ENCODE data around the gene MYO1B. TPM values are rescaled to one million over a fixed set of nuclear protein-coding genes. Genes with fewer than 3 reads are reported as not detected.

MYO1B gene
- total and polyA plus RNA-seq, 8 donors = 28.6 to 102 (median 54.7) TPM

DNA sequence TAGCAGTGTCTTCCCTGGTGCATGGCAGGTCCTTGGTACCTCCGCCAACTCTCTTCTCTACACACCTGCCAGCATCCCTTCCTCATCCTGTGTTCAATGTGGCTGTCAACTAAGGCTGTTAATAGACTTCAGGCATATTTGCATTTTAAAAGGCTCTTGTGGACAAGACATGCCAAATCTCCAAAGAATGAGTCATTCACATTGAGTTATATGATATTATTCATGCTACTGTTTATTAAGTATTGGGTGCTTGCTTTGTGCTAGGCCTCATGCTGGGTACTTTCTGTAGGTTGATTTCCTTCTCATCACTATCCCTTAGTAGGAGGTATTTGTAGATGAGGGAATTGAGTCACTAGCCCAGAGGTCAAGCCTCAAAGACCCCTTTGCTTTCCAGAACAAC, 5.2 kb downstream of the MYO1B start:
- ATAC-seq (no peak), DNase-seq (no peak), FAIRE-seq (no peak)
- 99 to 100% methylated on average over 1 of the region's 1 CpG for WGBS, 2 donors
- no peaks in the 10 kb centered on the region for H3K36me3 ChIP-seq
- TF ChIP-seq, protein P1, sequence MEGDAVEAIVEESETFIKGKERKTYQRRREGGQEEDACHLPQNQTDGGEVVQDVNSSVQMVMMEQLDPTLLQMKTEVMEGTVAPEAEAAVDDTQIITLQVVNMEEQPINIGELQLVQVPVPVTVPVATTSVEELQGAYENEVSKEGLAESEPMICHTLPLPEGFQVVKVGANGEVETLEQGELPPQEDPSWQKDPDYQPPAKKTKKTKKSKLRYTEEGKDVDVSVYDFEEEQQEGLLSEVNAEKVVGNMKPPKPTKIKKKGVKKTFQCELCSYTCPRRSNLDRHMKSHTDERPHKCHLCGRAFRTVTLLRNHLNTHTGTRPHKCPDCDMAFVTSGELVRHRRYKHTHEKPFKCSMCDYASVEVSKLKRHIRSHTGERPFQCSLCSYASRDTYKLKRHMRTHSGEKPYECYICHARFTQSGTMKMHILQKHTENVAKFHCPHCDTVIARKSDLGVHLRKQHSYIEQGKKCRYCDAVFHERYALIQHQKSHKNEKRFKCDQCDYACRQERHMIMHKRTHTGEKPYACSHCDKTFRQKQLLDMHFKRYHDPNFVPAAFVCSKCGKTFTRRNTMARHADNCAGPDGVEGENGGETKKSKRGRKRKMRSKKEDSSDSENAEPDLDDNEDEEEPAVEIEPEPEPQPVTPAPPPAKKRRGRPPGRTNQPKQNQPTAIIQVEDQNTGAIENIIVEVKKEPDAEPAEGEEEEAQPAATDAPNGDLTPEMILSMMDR (IDR thresholded peaks at IDR 0.05) = no peak
- H3K27me3 ChIP-seq = no peaks in the 10 kb centered on the region
- H3K27ac ChIP-seq = no peak overlapping the region
- H3K9me3 ChIP-seq = no peaks in the 10 kb centered on the region
- H3K4me1 ChIP-seq = peaks cover 19 to 48% (median 20%) of the 10 kb centered on the region in 3 donors
- H3K4me3 ChIP-seq = no peak overlapping the region
- intact Hi-C loops (cut with DNase I) = loop anchor here in 1 of 3 donors (10.0 kb wide), 1 partner anchor 114 kb away; no protein-coding TSS in a partner anchor

DNA sequence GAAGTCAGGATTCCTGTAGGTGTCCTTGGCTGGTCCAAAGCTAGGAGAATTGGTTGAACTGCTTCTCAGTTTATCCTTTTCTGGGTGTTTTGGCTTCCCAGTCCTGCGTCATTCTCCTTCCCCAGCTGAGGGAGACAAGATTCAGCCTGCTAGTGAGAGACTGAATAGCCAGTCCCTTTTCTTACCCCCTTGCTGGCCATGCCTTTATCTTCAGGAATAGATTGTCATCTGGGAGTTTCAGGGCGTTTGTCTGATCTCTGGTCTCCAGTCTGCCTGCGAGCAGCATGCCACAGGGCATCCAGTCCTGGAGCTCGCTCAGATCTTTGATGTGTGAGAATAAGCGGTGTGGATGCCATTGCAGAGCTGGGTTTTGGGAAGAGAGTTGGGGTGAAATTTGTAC, 5.8 kb downstream of the MYO1B start:
- H3K27me3 ChIP-seq = no peaks in the 10 kb centered on the region
- no peak overlapping the region for H3K4me3 ChIP-seq
- no peaks in the 10 kb centered on the region for H3K9me3 ChIP-seq
- FAIRE-seq (no peak), ATAC-seq (no peak), DNase-seq (no peak)
- no peak overlapping the region for H3K27ac ChIP-seq
- intact Hi-C loops (cut with DNase I) = loop anchor here in 1 of 3 donors (10.0 kb wide), 1 partner anchor 114 kb away; no protein-coding TSS in a partner anchor
- peaks cover 19 to 53% (median 20%) of the 10 kb centered on the region in 3 donors for H3K4me1 ChIP-seq
- no peaks in the 10 kb centered on the region for H3K36me3 ChIP-seq
- 75 to 77% methylated on average over 5 of the region's 5 CpGs for WGBS, 2 donors
- TF ChIP-seq, protein P1 (IDR thresholded peaks at IDR 0.05) = no peak

GRCh38 chr2:191252699-191253098, 7.5 kb downstream of the MYO1B start:
- H3K4me3 ChIP-seq = no peak overlapping the region
- H3K27ac ChIP-seq = no peak overlapping the region
- no peaks in the 10 kb centered on the region for H3K27me3 ChIP-seq
- H3K4me1 ChIP-seq = peaks cover 12 to 58% (median 12%) of the 10 kb centered on the region in 3 donors
- H3K36me3 ChIP-seq = no peaks in the 10 kb centered on the region
- H3K9me3 ChIP-seq = no peaks in the 10 kb centered on the region
- ATAC-seq = no peak
- 58 to 70% methylated on average over 2 of the region's 2 CpGs for WGBS, 2 donors
- DNase-seq = no peak
- FAIRE-seq = no peak
- TF ChIP-seq, protein P1 (IDR thresholded peaks at IDR 0.05) = no peak
- intact Hi-C loops (cut with DNase I) = loop anchor here in 1 of 3 donors (10.0 kb wide), 1 partner anchor 112 kb away; no protein-coding TSS in a partner anchor

DNA sequence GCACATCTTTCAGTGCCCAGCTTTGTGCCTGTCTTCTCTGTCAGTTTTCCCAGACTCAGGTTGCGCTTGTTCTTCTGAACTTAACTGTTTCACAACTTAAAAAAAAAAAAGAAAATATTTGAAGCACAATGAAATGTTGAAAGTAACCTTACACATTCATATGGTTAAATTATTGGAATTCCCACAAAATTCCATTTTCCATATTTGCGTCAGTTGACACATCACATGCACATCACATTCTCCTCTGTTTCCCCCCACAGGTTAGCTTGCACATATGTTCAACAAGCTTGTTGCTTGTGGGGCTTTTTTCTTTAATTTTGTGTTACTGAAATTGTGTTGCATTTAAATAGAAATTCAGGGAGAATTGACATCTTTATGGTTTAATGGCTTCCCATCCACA, 8.3 kb downstream of the MYO1B start:
- Histone ChIP-seq H3K36me3 (no peaks in the 10 kb centered on the region), H3K27ac (no peak overlapping the region), H3K4me3 (no peak overlapping the region), H3K27me3 (no peaks in the 10 kb centered on the region), H3K9me3 (no peaks in the 10 kb centered on the region), H3K4me1 (peaks cover 4 to 53% (median 7%) of the 10 kb centered on the region in 3 donors)
- FAIRE-seq = no peak
- DNase-seq = no peak
- 87 to 91% methylated on average over 2 of the region's 2 CpGs for WGBS, 2 donors
- TF ChIP-seq, protein P1 (IDR thresholded peaks at IDR 0.05) = no peak
- ATAC-seq = no peak
- intact Hi-C loops (cut with DNase I) = loop anchor here in 1 of 3 donors (10.0 kb wide), 1 partner anchor 111 kb away; no protein-coding TSS in a partner anchor

- no peak overlapping the region for H3K4me3 ChIP-seq
- no peak for DNase-seq
- ATAC-seq = no peak
- 84 to 90% methylated on average over 4 of the region's 4 CpGs for WGBS, 2 donors
- no peaks in the 10 kb centered on the region for H3K36me3 ChIP-seq
- no peak for FAIRE-seq
- H3K4me1 ChIP-seq = peaks cover 0 to 38% (median 3%) of the 10 kb centered on the region in 3 donors
- no peaks in the 10 kb centered on the region for H3K9me3 ChIP-seq
- intact Hi-C loops (cut with DNase I) = loop anchor here in 1 of 3 donors (10.0 kb wide), 1 partner anchor 110 kb away; no protein-coding TSS in a partner anchor
- H3K27me3 ChIP-seq = no peaks in the 10 kb centered on the region
- no peak overlapping the region for H3K27ac ChIP-seq
- TF ChIP-seq, protein P1 (IDR thresholded peaks at IDR 0.05) = no peak
Measured at GRCh38 chr2:191255271-191255670, 10.1 kb downstream of the MYO1B start.
